ENCODE results near the gene TMED10. TPM values are rescaled to one million over a fixed set of nuclear protein-coding genes. Genes with fewer than 3 reads are reported as not detected.

Gene TMED10
- total and polyA plus RNA-seq, 11 donors = 56.4 to 398 (median 275) TPM

- Histone ChIP-seq H3K4me1 (peaks cover 0 to 78% (median 44%) of the 10 kb centered on the region in 12 donors), H3K9me3 (no peaks in the 10 kb centered on the region), H3K27me3 (no peaks in the 10 kb centered on the region), H3K36me3 (peaks cover 0 to 6% (median 0%) of the 10 kb centered on the region in 9 donors), H3K4me3 (no peak overlapping the region), H3K27ac (peak overlapping the region in 1 of 12 donors; percentile 12)
- TF ChIP-seq POLR2A (IDR thresholded peaks at IDR 0.05) (no peak), CTCF (IDR thresholded peaks at IDR 0.05) (no peak)
- intact Hi-C loops (cut with DNase I) = no loop called here
- peak in 1 of 4 donors; percentile 24 for ATAC-seq
- no peak for DNase-seq
- 87 to 96% (median 93%) methylated on average over 2 of the region's 2 CpGs for WGBS, 4 donors
These were observed 9.1 kb downstream of the TMED10 start for GRCh38 chr14:75167325-75167724.

GRCh38 chr14:75165586-75166391, 10.6 kb downstream of the TMED10 start:
- Histone ChIP-seq H3K27me3 (no peaks in the 10 kb centered on the region), H3K4me3 (no peak overlapping the region), H3K36me3 (peaks cover 0 to 6% (median 0%) of the 10 kb centered on the region in 9 donors), H3K27ac (peak overlapping the region in 5 of 12 donors; percentile 3 to 30 (median 5)), H3K9me3 (no peaks in the 10 kb centered on the region), H3K4me1 (peaks cover 0 to 69% (median 51%) of the 10 kb centered on the region in 12 donors)
- DNase-seq (no peak), ATAC-seq (peak in 3 of 4 donors; percentile 57 to 72 (median 62))
- no peak for TF ChIP-seq CTCF (IDR thresholded peaks at IDR 0.05)
- TF ChIP-seq POLR2A (IDR thresholded peaks at IDR 0.05) = no peak
- intact Hi-C loops (cut with DNase I) = no loop called here
- WGBS, 4 donors = 29 to 57% (median 51%) methylated on average over 8 of the region's 8 CpGs

- Histone ChIP-seq H3K27me3 (no peaks in the 10 kb centered on the region), H3K9me3 (no peaks in the 10 kb centered on the region), H3K4me3 (no peak overlapping the region), H3K4me1 (peaks cover 2 to 69% (median 54%) of the 10 kb centered on the region in 12 donors), H3K36me3 (peaks cover 0 to 6% (median 0%) of the 10 kb centered on the region in 9 donors), H3K27ac (no peak overlapping the region)
- DNase-seq (no peak), ATAC-seq (no peak)
- no peak for TF ChIP-seq POLR2A (IDR thresholded peaks at IDR 0.05)
- no peak for TF ChIP-seq CTCF (IDR thresholded peaks at IDR 0.05)
- 52 to 95% (median 92%) methylated on average over 1 of the region's 1 CpG for WGBS, 4 donors
- intact Hi-C loops (cut with DNase I) = no loop called here
These were observed 11.6 kb downstream of the TMED10 start for GRCh38 chr14:75164809-75165208.

- intact Hi-C loops (cut with DNase I) = no loop called here
- no peak for DNase-seq
These were observed 12.7 kb downstream of the TMED10 start for GRCh38 chr14:75163677-75164076.

More at GRCh38 chr14:75163677-75164076, 12.7 kb downstream of the TMED10 start:
- Histone ChIP-seq H3K36me3 (peaks cover 0 to 6% (median 0%) of the 10 kb centered on the region in 9 donors), H3K9me3 (no peaks in the 10 kb centered on the region), H3K4me3 (no peak overlapping the region), H3K27ac (no peak overlapping the region), H3K4me1 (peaks cover 4 to 69% (median 56%) of the 10 kb centered on the region in 12 donors), H3K27me3 (no peaks in the 10 kb centered on the region)
- TF ChIP-seq CTCF (IDR thresholded peaks at IDR 0.05) (no peak), POLR2A (IDR thresholded peaks at IDR 0.05) (no peak)
- 93 to 98% (median 97%) methylated on average over 2 of the region's 2 CpGs for WGBS, 4 donors
- ATAC-seq = no peak
